Astrocyte (in vitro differentiated cells and primary cell): Measurements from ENCODE around the gene KRTAP24-1.

Source experiments
- CTCF ChIP-seq: IDR thresholded peaks from 2 replicates; pipeline ENCODE4 v1.5.1; 2011; ENCODE audit warnings: low read depth, mild to moderate bottlenecking, inconsistent platforms, low read length, moderate library complexity; ENCODE audit not compliant: insufficient read depth
- EZH2 ChIP-seq: IDR thresholded peaks from 2 replicates; pipeline ENCODE4 v1.6.1; 2012; ENCODE audit warnings: mild to moderate bottlenecking, low read length, inconsistent platforms; ENCODE audit not compliant: insufficient read depth

- TF ChIP-seq CTCF (no peak), EZH2 (no peak)
These were observed 12.8 kb downstream of the KRTAP24-1 start for GRCh38 chr21:30269803-30270530.
